Choroid plexus epithelial cell (primary cell): ENCODE results near the gene HNRNPC.
A peak's percentile ranks its signal among the peaks of the same experiment; 100 is the strongest.
"Not testable (repeated sequence)": the region's sequence is repeated elsewhere in the genome, so short reads cannot be mapped to it uniquely, and the experiment has no call there.

ENCODE experiments used
- DNase-seq: peaks from one replicate; pipeline ENCODE4 v3.0.0-alpha.2; 2010; ENCODE audit warnings: low read depth
- H3K4me3 ChIP-seq: 2 replicates; pipeline ENCODE4 v1.5.1; 2011; ENCODE audit warnings: low read depth, mild to moderate bottlenecking, control low read depth, low read length, moderate library complexity
- TF ChIP-seq, protein P1 (sequence below): conservative IDR thresholded peaks from 2 replicates; pipeline ENCODE4 v1.5.1; 2011; ENCODE audit warnings: low read depth, mild to moderate bottlenecking, control low read depth, inconsistent platforms, low read length, moderate library complexity

Gene HNRNPC

DNA sequence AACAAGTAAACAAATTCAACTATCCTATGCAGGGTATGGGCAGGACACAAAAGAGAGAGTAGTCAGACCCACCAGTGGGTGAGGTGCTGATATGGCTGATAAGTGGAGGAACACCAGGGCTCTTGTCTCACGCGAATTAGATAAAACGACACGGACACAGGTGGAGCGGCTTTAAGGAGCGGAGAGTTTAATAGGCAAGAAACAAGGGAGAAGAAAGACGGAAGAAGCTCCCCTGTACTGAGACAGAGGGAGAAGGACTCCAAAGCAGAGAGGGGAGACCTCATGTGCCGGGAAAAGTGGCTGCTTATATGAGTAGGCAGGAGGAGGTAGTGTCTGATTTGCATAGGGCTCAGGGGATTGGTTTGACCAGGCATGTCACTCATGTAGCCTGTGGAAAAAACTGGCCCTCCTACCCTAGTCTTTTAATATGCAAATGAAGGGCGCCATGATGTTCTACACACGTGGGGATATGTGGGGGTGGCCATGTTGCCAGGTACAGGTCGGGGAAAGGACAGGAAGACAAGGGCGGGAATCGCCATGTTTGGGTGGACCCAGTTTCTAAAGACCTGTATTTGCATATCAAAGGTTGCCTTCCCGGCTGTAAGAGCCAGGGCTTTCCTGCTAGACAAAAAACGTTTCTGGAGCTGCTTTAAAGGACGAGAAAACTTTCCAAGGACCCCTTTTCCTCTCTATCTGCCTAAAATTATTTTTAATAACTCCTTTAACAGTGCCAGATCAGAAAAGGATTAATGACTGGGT lies 39.4 kb upstream of the HNRNPC start:
- peak; percentile 94 for DNase-seq
- peak overlapping the region; percentile 55 for H3K4me3 ChIP-seq
- TF ChIP-seq, protein P1, sequence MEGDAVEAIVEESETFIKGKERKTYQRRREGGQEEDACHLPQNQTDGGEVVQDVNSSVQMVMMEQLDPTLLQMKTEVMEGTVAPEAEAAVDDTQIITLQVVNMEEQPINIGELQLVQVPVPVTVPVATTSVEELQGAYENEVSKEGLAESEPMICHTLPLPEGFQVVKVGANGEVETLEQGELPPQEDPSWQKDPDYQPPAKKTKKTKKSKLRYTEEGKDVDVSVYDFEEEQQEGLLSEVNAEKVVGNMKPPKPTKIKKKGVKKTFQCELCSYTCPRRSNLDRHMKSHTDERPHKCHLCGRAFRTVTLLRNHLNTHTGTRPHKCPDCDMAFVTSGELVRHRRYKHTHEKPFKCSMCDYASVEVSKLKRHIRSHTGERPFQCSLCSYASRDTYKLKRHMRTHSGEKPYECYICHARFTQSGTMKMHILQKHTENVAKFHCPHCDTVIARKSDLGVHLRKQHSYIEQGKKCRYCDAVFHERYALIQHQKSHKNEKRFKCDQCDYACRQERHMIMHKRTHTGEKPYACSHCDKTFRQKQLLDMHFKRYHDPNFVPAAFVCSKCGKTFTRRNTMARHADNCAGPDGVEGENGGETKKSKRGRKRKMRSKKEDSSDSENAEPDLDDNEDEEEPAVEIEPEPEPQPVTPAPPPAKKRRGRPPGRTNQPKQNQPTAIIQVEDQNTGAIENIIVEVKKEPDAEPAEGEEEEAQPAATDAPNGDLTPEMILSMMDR = no peak

DNA sequence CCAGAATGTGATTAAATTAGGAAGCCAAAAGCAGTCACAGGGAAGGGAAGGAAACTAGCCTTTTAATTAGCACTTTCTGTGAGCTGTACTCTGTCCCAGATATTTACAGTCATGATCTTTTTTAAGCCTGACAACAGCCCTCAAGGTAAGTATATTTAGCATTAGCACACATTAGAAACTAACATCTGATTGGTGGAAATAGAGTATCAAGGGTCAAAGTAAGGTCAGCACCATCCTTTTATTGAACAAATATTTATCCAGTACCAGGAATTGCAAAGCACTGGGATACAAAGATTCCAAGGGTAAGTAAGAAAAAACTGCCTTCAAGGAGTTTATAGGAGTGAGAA lies 38.9 kb upstream of the HNRNPC start:
- H3K4me3 ChIP-seq = peak overlapping the region; percentile 55
- TF ChIP-seq, protein P1 = no peak
- no peak for DNase-seq

DNA sequence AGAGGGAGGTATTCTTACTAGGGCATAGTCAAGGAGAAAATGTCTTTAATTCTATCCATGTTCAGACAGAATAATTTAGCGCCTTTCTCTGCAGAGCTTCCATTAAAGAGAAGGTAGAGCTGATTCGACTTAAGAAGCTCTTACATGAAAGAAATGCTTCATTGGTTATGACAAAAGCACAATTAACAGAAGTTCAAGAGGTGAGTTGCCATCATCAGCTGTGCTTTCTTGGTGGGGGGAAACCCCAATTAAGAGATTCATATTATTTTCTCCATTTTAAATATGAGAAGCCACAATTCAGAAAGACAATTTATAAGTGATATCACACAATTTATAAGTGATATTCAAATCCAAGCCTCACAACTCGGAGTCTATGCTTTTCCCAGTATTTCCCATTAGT lies 38.4 kb upstream of the HNRNPC start:
- no peak for DNase-seq
- TF ChIP-seq, protein P1 = no peak

DNA sequence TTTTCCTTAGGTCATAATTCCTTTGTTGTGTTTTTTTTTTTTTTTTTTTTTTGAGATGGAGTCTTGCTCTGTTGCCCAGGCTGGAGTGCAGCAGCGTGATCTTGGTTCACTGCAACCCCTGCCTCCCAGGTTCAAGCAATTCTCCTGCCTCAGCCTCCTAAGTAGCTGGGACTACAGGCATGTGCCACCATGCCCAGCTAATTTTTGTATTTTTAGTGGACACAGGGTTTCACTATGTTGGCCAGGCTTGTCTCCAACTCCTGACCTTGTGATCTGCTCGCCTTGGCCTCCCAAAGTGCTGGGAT lies 33.5 kb upstream of the HNRNPC start:
- DNase-seq, H3K4me3 ChIP-seq: not testable (repeated sequence)

More for the DNA sequence above, 38.4 kb upstream of the HNRNPC start:
- no peak overlapping the region for H3K4me3 ChIP-seq

DNA sequence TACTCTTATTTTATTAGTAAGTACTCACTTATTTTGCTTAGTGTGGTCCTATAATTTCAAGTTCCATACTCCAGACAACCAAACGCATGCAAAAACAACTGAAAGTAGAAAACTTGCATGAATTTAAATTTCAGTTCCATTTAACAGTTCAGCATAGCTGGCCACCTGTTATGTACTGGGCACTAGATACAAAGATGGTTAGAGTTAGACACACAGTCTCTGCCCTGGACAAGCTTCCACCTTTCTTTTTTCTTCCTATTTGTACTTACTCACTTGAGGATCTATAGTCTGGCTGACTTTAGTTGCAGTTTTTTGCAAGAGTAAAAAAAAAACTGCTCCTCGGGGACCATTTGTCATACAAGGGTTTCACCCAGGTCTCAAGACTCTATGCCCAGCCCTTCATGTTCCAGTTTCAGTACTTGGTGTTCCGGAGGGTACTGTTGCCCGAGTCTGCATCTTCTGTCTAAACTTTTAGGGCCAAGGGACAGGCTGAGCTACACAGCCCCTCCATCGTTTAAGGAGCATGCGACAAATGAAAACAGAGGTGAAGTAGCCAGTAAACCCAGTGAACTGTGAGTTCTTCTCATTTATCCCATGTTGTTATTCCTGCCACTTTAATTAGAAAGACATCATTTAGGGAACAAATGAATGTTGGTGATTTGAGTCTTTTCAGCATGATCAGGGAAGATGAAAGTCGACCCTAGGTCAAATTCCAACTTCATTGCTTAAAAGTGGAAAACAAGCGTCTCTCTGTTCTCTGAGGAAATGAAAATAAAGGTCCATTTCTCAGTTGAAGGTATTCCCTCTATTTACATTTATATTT lies 33.0 kb upstream of the HNRNPC start:
- TF ChIP-seq, protein P1 = no peak
- no peak for DNase-seq
- no peak overlapping the region for H3K4me3 ChIP-seq

DNA sequence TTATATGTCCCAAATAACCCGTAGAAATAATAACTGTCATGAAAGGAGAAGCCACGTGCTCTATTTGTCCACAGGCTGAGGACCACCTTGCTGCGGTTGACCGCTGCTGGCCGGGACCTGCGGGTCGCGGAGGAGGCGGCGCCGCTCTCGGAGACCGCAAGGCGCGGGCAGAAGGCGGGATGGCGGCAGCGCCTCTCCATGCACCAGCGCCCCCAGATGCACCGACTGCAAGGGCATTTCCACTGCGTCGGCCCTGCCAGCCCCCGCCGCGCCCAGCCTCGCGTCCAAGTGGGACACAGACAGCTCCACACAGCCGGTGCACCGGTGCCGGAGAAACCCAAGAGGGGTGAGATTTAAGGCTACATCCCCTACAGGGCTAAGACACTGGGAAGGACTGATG lies 31.6 kb upstream of the HNRNPC start:
- DNase-seq = peak; percentile 5
- H3K4me3 ChIP-seq = peak overlapping the region; percentile 40
- TF ChIP-seq, protein P1 = no peak

DNA sequence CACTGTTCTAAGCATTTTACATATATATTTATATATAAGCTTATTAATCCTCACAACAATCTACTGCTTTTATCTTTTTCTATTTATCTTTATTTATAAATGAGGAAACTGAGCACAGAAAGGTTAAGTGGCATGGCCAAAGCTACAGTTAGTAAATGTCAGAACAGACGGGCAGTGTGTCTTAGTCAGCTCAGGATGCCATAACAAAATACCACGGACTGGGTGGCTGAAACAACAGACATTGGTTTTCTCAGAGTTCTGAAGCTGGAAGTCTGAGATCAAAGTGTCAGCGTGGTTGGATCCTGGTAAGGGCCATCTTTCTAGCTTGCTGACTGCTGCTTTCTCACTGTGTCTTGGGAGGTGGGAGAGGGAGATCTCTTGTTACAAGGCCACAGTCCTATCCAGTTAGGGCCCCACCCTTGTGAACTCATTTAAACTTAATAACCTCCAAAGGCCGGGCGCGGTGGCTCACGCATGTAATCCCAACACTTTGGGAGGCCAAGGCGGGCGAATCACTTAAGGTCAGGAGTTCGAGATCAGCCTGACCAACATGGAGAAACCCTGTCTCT lies 30.4 kb upstream of the HNRNPC start:
- H3K4me3 ChIP-seq = no peak overlapping the region
- no peak for DNase-seq
- TF ChIP-seq, protein P1 = no peak
